GOT3 (cell line): ENCODE measurements around the gene CD24.

Experiments
- DNase-seq: peaks from one replicate; lab custom pipeline; 2025; ENCODE audit warnings: mixed read lengths; lab: John Stamatoyannopoulos, UW

The CD24 gene

GRCh38 chr6:106967936-106968555 lies 6.5 kb downstream of the CD24 start:
- no peak for DNase-seq

DNA sequence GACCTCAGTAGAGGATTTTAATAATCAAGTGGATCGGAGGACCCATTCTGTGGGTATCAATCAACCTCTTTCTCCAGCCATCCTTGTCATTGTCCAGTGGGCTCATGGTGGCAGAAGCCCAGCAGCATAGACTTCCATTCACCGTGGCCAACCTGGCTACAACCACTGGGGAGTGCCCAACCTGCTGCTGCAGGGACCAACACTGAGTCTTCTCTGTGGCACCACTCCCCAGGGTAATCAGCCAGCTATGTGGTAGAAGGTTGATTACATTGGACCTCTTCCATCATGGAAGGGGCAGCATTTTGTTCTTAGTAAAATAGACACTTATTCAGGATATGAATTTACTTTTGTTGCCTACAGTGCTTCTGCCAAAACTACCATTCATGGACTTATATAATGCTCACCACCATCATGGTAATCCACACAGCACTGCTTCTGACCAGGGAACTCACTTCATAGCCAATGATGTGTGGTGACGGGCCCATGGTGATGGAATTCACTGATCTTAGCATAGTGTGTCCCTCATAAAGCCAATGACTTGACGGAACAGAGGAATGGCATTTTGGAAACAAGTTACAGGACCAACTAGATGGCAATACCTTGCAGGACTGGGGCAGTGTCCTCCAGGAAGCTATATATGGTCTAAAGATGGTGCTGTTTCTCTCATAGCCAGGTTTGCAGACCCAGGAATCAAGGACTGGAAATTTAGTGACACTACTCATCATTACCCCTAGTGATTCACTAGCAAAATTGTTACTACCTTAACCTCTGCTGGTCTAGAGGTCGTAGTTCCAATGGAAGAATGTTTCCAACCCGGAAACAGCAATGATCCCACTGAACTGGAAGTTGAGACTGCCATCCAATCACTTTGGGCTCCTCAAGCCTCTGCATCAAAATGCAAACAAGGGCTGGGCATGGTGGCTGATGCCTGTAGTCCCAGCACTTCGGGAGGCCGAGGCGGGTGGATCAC lies 7.6 kb downstream of the CD24 start:
- DNase-seq: no peak

- DNase-seq: no peak
Observed at GRCh38 chr6:106966229-106966628, 8.3 kb downstream of the CD24 start.

DNA sequence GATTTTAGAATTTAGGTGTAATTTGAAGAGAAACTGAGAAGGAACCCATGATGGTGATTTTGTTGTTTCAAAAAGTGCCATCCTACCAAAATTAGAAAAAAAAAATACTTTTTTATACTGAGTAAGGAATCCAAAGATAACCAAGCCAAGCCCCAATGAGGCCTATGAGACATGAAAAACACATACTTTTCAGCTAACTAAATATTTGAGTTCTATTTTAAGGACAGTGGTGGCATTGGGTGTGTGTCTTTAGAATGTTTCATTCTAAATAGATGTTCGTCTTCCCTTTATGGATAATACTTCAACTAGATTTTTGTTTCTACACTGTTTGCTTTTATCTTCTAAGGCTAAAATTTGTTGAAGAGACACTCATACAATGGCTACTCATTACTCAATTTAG lies 9.6 kb downstream of the CD24 start:
- no peak for DNase-seq

- no peak for DNase-seq
Observed at GRCh38 chr6:106964099-106964498, 10.4 kb downstream of the CD24 start.

DNA sequence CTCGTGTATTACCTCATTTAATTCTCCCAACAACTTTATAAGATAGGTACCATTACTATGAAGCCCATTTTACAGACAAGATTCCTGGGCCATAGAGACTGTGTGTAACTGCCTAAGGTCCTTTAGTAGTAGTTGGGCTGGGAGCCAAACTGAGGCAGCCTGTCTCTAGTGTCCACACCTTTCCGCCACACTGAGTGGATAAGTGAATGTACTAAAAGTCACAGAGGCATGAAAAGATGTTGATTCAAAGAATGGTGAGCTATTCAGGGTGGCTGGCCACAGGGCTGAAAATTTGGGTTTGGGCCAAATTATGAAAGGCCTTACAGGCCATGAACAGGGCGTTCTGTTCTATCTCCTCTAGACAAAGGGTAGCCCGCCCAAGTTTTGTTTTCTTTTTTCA lies 11.0 kb downstream of the CD24 start:
- DNase-seq: no peak

GRCh38 chr6:106961801-106962200 lies 12.7 kb downstream of the CD24 start:
- DNase-seq: no peak

DNA sequence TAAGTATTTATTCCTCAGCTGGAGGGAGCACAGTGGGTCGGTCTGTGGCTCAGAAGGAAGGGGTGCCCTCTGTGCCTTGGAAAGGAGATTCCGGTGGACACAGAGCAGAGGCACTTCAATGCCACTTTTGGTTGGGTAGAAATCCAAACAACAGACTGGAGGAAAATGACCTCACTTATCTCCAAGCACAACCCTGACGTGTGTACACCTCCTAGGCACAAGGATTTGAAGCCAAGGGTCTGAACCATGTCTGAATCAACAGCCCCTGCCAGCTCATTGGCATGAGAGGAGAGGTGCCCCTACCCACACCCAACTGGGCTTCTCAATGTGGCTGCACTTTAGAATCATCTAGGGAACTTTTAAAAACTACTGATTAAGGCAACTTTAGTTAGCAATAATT lies 13.4 kb downstream of the CD24 start:
- no peak for DNase-seq

GRCh38 chr6:106959985-106960384 lies 14.5 kb downstream of the CD24 start:
- no peak for DNase-seq

DNA sequence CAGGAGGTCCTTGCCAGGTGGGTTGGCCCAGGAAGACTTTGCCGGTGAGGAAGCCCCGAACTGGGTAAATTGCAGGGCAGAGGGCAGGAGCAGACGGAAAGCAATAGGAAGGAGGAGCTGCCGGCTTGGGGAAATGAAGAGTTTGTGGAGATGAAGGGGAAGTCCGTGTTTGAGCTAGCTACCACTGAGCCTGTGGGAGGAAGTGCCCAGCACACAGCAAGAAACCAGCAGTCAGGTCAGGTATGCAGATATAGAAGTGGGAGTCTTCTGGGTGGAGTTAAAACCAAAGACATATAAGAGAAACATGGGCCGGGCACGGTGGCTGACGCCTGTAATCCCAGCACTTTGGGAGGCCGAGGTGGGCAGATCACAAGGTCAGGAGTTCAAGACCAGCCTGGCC lies 34.7 kb downstream of the CD24 start:
- DNase-seq: no peak

DNA sequence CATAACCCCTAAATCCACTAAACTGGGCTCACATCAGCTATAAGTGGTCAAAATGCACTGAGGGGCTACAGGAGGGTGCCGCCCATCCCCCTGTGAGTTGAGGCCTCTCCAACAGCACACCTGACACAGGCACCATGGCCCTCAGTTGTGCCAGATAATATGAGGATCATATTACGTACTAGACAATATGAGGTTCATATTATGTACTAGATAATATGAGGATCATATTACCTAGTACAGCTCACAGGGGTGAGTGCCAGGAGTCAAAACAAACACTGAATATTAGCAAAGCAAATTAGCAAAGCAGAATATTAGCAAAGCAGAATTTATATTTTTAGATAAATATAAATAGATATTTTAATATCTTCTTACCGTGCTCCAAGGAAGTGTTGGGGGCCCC lies 35.3 kb downstream of the CD24 start:
- no peak for DNase-seq

GRCh38 chr6:106927531-106928398 lies 46.8 kb downstream of the CD24 start:
- DNase-seq: no peak

- DNase-seq: no peak
Observed at GRCh38 chr6:106925948-106926347, 48.6 kb downstream of the CD24 start.

- DNase-seq: no peak
Observed at GRCh38 chr6:106924694-106925523, 49.6 kb downstream of the CD24 start.

DNA sequence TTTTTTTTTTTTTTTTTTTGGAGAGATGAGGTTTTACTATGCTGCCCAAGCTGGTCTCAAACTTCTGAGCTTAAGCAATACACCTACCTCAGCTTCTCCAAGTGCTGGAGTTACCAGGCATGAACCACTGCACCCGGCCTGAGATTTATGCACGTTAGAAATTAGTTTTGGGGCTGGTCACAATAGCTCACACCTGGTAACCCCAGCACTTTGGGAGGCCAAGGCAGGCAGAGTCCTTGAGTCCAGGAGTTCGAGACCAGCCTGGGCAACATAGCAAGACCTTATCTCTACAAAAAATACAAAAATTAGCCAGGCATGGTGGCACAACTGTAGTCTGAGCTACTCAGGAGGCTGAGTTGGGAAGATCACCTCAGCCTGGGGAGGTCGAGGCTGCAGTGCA lies 51.9 kb downstream of the CD24 start:
- DNase-seq: no peak
